IMR-90 (cell line): Measurements from ENCODE around the gene MGLL. TPM values are rescaled to one million over a fixed set of nuclear protein-coding genes. Genes with fewer than 3 reads are reported as not detected.

Experiments
- ATAC-seq: fragments of 200-7000 bp; cut with Tn5 transposase; 2 replicates; pipeline ENCODE4 v1.9.1; 2020; ENCODE audit warnings: low read depth, mild to moderate bottlenecking, moderate library complexity
- BruUV-seq: library from RNA; stranded (reverse); fragments of 400-500 nt; replicated peaks from 2 replicates; lab custom pipeline; 2021; lab: Mats Ljungman, UMichigan
- CTCF ChIA-PET: fragments of 300-600 bp; formaldehyde crosslinking; extraction: SDS; loops from one replicate; lab custom pipeline; 2021; ENCODE audit warnings: antibody characterized with exemption; lab: Yijun Ruan, JAX
- POLR2A ChIA-PET: fragments of 300-600 bp; sonication (Branson Sonifier 250); formaldehyde crosslinking; loops from one replicate; lab custom pipeline; 2022; ENCODE audit warnings: antibody characterized with exemption; ENCODE audit not compliant: unreplicated experiment; lab: Charles Lee
- DNase-seq: peaks from one replicate; pipeline ENCODE4 v3.0.0; 2013
- H2AFZ ChIP-seq: replicated peaks from 2 replicates; pipeline ENCODE3; 2013; ENCODE audit warnings: low read length, mild to moderate bottlenecking; ENCODE audit not compliant: poor library complexity
- H2AK5ac ChIP-seq: 2 replicates; pipeline ENCODE4 v1.6.1; 2013; ENCODE audit warnings: low read depth, low read length, inconsistent platforms
- H2AK9ac ChIP-seq: replicated peaks from 2 replicates; pipeline ENCODE3; 2013; ENCODE audit warnings: mild to moderate bottlenecking, low read depth, low read length, moderate library complexity; ENCODE audit not compliant: poor library complexity
- H2BK120ac ChIP-seq: 2 replicates; pipeline ENCODE4 v1.6.1; 2013; ENCODE audit warnings: low read depth, low read length, inconsistent platforms
- H2BK15ac ChIP-seq: 3 replicates; pipeline ENCODE4 v1.6.1; 2013; ENCODE audit warnings: low read depth, low read length, inconsistent platforms
- H2BK20ac ChIP-seq: 2 replicates; pipeline ENCODE4 v1.6.1; 2013; ENCODE audit warnings: low read depth, mild to moderate bottlenecking, inconsistent platforms, low read length, moderate library complexity
- H2BK5ac ChIP-seq: 2 replicates; pipeline ENCODE4 v1.6.1; 2013; ENCODE audit warnings: mild to moderate bottlenecking, low read depth, low read length, inconsistent platforms; ENCODE audit not compliant: poor library complexity, severe bottlenecking
- H3K14ac ChIP-seq: replicated peaks from 2 replicates; pipeline ENCODE4 v1.6.1; 2013; ENCODE audit warnings: low read depth, low read length, inconsistent platforms
- H3K18ac ChIP-seq: 2 replicates; pipeline ENCODE4 v1.6.1; 2013; ENCODE audit warnings: low read depth, low read length, control low read depth
- H3K23ac ChIP-seq: 2 replicates; pipeline ENCODE4 v1.6.1; 2013; ENCODE audit warnings: low read depth, low read length, inconsistent platforms
- H3K27ac ChIP-seq: 2 replicates; pipeline ENCODE4 v1.5.1; 2013; ENCODE audit warnings: mild to moderate bottlenecking, control low read depth, low read length; ENCODE audit not compliant: insufficient read depth
- H3K27me3 ChIP-seq: 2 replicates; pipeline ENCODE4 v1.6.1; 2013; ENCODE audit warnings: low read length; ENCODE audit not compliant: control insufficient read depth, insufficient read depth
- H3K36me3 ChIP-seq: 2 replicates; pipeline ENCODE4 v1.6.1; 2013; ENCODE audit warnings: low read length, mixed read lengths; ENCODE audit not compliant: control insufficient read depth, insufficient read depth
- H3K4ac ChIP-seq: 2 replicates; pipeline ENCODE4 v1.6.1; 2013; ENCODE audit warnings: low read depth, low read length, inconsistent platforms
- H3K4me1 ChIP-seq: 2 replicates; pipeline ENCODE4 v1.6.1; 2013; ENCODE audit warnings: low read length, mixed read lengths; ENCODE audit not compliant: control insufficient read depth, insufficient read depth
- H3K4me2 ChIP-seq: 2 replicates; pipeline ENCODE4 v1.6.1; 2013; ENCODE audit warnings: low read depth, mild to moderate bottlenecking, control low read depth, low read length, moderate library complexity
- H3K4me3 ChIP-seq: 2 replicates; pipeline ENCODE4 v1.5.1; 2013; ENCODE audit warnings: low read depth, mild to moderate bottlenecking, control low read depth, low read length, moderate library complexity; ENCODE audit not compliant: insufficient read depth
- H3K56ac ChIP-seq: 2 replicates; pipeline ENCODE4 v1.6.1; 2013; ENCODE audit warnings: low read length, inconsistent platforms; ENCODE audit not compliant: insufficient read depth; ENCODE audit errors: extremely low read depth
- H3K79me1 ChIP-seq, 2 experiments: 2 replicates each; pipeline ENCODE4 v1.6.1; 2013; ENCODE audit warnings: low read length in 2 of 2, inconsistent platforms in 1 of 2, low read depth in 1 of 2
- H3K9ac ChIP-seq: 2 replicates; pipeline ENCODE4 v1.6.1; 2013; ENCODE audit warnings: low read depth, low read length, control low read depth
- H3K9me1 ChIP-seq: 2 replicates; pipeline ENCODE4 v1.6.1; 2013; ENCODE audit warnings: low read length, inconsistent platforms; ENCODE audit not compliant: insufficient read depth
- H3K9me3 ChIP-seq: 2 replicates; pipeline ENCODE4 v1.6.1; 2013; ENCODE audit warnings: low read length; ENCODE audit not compliant: control insufficient read depth, insufficient read depth
- H4K20me1 ChIP-seq: 2 replicates; pipeline ENCODE4 v1.6.1; 2013; ENCODE audit warnings: low read length, inconsistent platforms; ENCODE audit not compliant: insufficient read depth
- H4K5ac ChIP-seq: 2 replicates; pipeline ENCODE4 v1.6.1; 2013; ENCODE audit warnings: mild to moderate bottlenecking, low read depth, low read length, control low read depth
- H4K8ac ChIP-seq, 2 experiments: 2 replicates each; pipeline ENCODE4 v1.6.1; 2013; ENCODE audit warnings: low read depth in 2 of 2, low read length in 2 of 2, control low read depth in 1 of 2, inconsistent platforms in 1 of 2
- H4K91ac ChIP-seq: 2 replicates; pipeline ENCODE4 v1.6.1; 2013; ENCODE audit warnings: low read depth, low read length, inconsistent platforms; ENCODE audit not compliant: insufficient read depth
- CEBPB ChIP-seq: IDR thresholded peaks from 2 replicates; pipeline ENCODE4 v1.6.1; 2012; ENCODE audit warnings: low read depth, low read length, improper control_type of control experiment
- CHD1 ChIP-seq: IDR thresholded peaks from 2 replicates; pipeline ENCODE4 v1.6.1; 2012; ENCODE audit warnings: low read depth, low read length, improper control_type of control experiment
- FOS ChIP-seq: fragments of 150-350 bp; IDR thresholded peaks from 2 replicates; pipeline ENCODE4 v1.6.1; 2016; ENCODE audit warnings: low read depth, low read length
- MAFK ChIP-seq: IDR thresholded peaks from 2 replicates; pipeline ENCODE4 v1.6.1; 2012; ENCODE audit warnings: low read depth, low read length, improper control_type of control experiment
- MAZ ChIP-seq: IDR thresholded peaks from 2 replicates; pipeline ENCODE4 v1.6.1; 2012; ENCODE audit warnings: low read depth, mild to moderate bottlenecking, low read length, improper control_type of control experiment, moderate library complexity, borderline replicate concordance
- NFE2L2 ChIP-seq: fragments of 150-350 bp; IDR thresholded peaks from 2 replicates; pipeline ENCODE4 v1.6.1; 2016; ENCODE audit warnings: low read depth, mild to moderate bottlenecking, low read length
- POLR2A ChIP-seq: IDR thresholded peaks from 2 replicates; pipeline ENCODE4 v1.6.1; 2012; ENCODE audit warnings: mild to moderate bottlenecking, low read depth, low read length
- RAD21 ChIP-seq: IDR thresholded peaks from 2 replicates; pipeline ENCODE4 v1.6.1; 2012; ENCODE audit warnings: low read length, improper control_type of control experiment
- RCOR1 ChIP-seq: IDR thresholded peaks from 2 replicates; pipeline ENCODE4 v1.6.1; 2012; ENCODE audit warnings: mild to moderate bottlenecking, low read length, improper control_type of control experiment; ENCODE audit not compliant: insufficient replicate concordance
- RFX5 ChIP-seq: IDR thresholded peaks from 2 replicates; pipeline ENCODE4 v1.8.0; 2012; ENCODE audit warnings: low read depth, mild to moderate bottlenecking, low read length, moderate library complexity
- SMC3 ChIP-seq: fragments of 150-350 bp; IDR thresholded peaks from 2 replicates; pipeline ENCODE4 v1.6.1; 2016; ENCODE audit warnings: low read depth, mild to moderate bottlenecking, antibody characterized with exemption, low read length, moderate library complexity
- USF2 ChIP-seq: fragments of 150-350 bp; IDR thresholded peaks from 2 replicates; pipeline ENCODE4 v1.6.1; 2017; ENCODE audit warnings: mild to moderate bottlenecking, antibody characterized with exemption, low read length, low read depth
- WGBS, 2 experiments: methylation state at CpG; one replicate each; pipeline versions ENCODE4 v1.1.5 to v1.1.7; 2013; ENCODE audit warnings: missing lambda C conversion rate in 2 of 2; ENCODE audit not compliant: insufficient read length in 1 of 2; ENCODE audit errors: extremely low coverage in 2 of 2; 5-methylcytosine and 5-hydroxymethylcytosine counted together
- dilution Hi-C: fragments of 300-500 bp; cut with HindIII; formaldehyde crosslinking; loops from one replicate; pipeline ENCODE4 v1.14.3; 2018; ENCODE audit warnings: low sequenced_read_pairs; ENCODE audit not compliant: unreplicated experiment
- in situ Hi-C: fragments of 300-500 bp; cut with MboI; formaldehyde crosslinking; loops from 3 replicates; pipeline ENCODE4 v1.14.3; 2019; ENCODE audit warnings: low sequenced_read_pairs, inconsistent platforms, mixed read lengths
- intact Hi-C: fragments of 100-400 bp; cut with micrococcal nuclease; formaldehyde crosslinking; loops from 2 replicates; pipeline ENCODE4 v1.10.0; 2022
- polyA plus RNA-seq, 3 experiments: library from polyadenylated mRNA; depleted of rRNA; stranded (reverse); fragments of >200 nt; gene quantifications; 2 replicates each; pipeline ENCODE4 v1.2.3, GENCODE V29; 2012; ENCODE audit warnings: low replicate concordance in 1 of 3
- total RNA-seq: library from RNA; depleted of rRNA; stranded (reverse); fragments of >200 nt; gene quantifications from 2 replicates; pipeline ENCODE4 v1.2.3, GENCODE V29; 2012
- TF ChIP-seq, protein P1 (sequence below): conservative IDR thresholded peaks from 2 replicates; pipeline ENCODE4 v1.5.1; 2012; ENCODE audit warnings: mild to moderate bottlenecking, low read depth, low read length, improper control_type of control experiment

Gene MGLL
- total and polyA plus RNA-seq, 2 of the 4 experiments (the other 2 are of a cell fraction) = 23.7 to 60.6 TPM

- peaks cover 46% of the 10 kb centered on the region for H3K9me1 ChIP-seq
- no CpG with 5 or more reads among the region's 16 CpGs for WGBS, 2 experiments
- peak overlapping the region; percentile 65; the same call in 2 of the 3 replicates for H2BK15ac ChIP-seq
- ATAC-seq = peak; percentile 84
- H2BK20ac ChIP-seq = peak overlapping the region; percentile 74
- no peak overlapping the region; the same call in 1 of the 2 replicates for H3K56ac ChIP-seq
- no TSS peak for BruUV-seq
- peak overlapping the region; percentile 81 for H3K4ac ChIP-seq
- peak overlapping the region; percentile 35 for H3K27ac ChIP-seq
- H3K79me1 ChIP-seq = peaks cover 25 to 86% of the 10 kb centered on the region in 2 experiments
- no peak overlapping the region for H2AFZ ChIP-seq
- intact Hi-C loops (loop anchor here (2.0 kb wide), 2 partner anchors 17 to 73 kb away; no protein-coding TSS in a partner anchor), in situ Hi-C loops (no loop called here), dilution Hi-C loops (no loop called here)
- H3K4me1 ChIP-seq = peaks cover 34% of the 10 kb centered on the region
- peak overlapping the region; percentile 90 for H2BK5ac ChIP-seq
- peak overlapping the region; percentile 48 for H3K14ac ChIP-seq
- peak overlapping the region; percentile 86 for H2AK9ac ChIP-seq
- CTCF ChIA-PET = no interaction called here
- TF ChIP-seq RAD21 (peak; percentile 59), SMC3 (peak; percentile 55), USF2 (no peak), CEBPB (no peak), NFE2L2 (0 out of 2 replicates have a peak, but pooled peaks have one; percentile 54), RFX5 (no peak), FOS (peak; percentile 54; the same call in 1 of the 2 replicates), MAZ (peak; percentile 96), MAFK (no peak), POLR2A (no peak), RCOR1 (peak; percentile 82), CHD1 (no peak)
- TF ChIP-seq, protein P1, sequence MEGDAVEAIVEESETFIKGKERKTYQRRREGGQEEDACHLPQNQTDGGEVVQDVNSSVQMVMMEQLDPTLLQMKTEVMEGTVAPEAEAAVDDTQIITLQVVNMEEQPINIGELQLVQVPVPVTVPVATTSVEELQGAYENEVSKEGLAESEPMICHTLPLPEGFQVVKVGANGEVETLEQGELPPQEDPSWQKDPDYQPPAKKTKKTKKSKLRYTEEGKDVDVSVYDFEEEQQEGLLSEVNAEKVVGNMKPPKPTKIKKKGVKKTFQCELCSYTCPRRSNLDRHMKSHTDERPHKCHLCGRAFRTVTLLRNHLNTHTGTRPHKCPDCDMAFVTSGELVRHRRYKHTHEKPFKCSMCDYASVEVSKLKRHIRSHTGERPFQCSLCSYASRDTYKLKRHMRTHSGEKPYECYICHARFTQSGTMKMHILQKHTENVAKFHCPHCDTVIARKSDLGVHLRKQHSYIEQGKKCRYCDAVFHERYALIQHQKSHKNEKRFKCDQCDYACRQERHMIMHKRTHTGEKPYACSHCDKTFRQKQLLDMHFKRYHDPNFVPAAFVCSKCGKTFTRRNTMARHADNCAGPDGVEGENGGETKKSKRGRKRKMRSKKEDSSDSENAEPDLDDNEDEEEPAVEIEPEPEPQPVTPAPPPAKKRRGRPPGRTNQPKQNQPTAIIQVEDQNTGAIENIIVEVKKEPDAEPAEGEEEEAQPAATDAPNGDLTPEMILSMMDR = peak; percentile 45
- peak overlapping the region; percentile 84 for H2BK120ac ChIP-seq
- no peaks in the 10 kb centered on the region for H3K27me3 ChIP-seq
- no peaks in the 10 kb centered on the region; the same call in 1 of the 2 replicates for H3K36me3 ChIP-seq
- peak; percentile 95 for DNase-seq
- POLR2A ChIA-PET = no interaction called here
- H2AK5ac ChIP-seq = peak overlapping the region; percentile 91
- H3K23ac ChIP-seq = peak overlapping the region; percentile 48; the same call in 1 of the 2 replicates
- no peaks in the 10 kb centered on the region for H3K9me3 ChIP-seq
- peak overlapping the region; percentile 13 for H3K4me2 ChIP-seq
- peak overlapping the region; percentile 39 to 80 for H4K8ac ChIP-seq
- peaks cover 6% of the 10 kb centered on the region; the same call in 1 of the 2 replicates for H4K20me1 ChIP-seq
- H3K4me3 ChIP-seq = no peak overlapping the region
- peak overlapping the region; percentile 46; the same call in 1 of the 2 replicates for H4K5ac ChIP-seq
- peak overlapping the region; percentile 70 for H4K91ac ChIP-seq
- peak overlapping the region; percentile 30 for H3K9ac ChIP-seq
- H3K18ac ChIP-seq = peak overlapping the region; percentile 42; the same call in 1 of the 2 replicates
Measured at GRCh38 chr3:127747751-127748521, 74.4 kb downstream of the MGLL start.
